ENCODE measurements around the gene ANKRD6. TPM values are rescaled to one million over a fixed set of nuclear protein-coding genes. Genes with fewer than 3 reads are reported as not detected.
A peak's percentile ranks its signal among the peaks of the same experiment; 100 is the strongest.

ANKRD6 gene
- polyA plus RNA-seq, 3 donors: 0.93 to 3.0 (median 1.2) TPM

GRCh38 chr6:89434150-89434499 lies 1.2 kb downstream of the ANKRD6 start:
- no peaks in the 10 kb centered on the region for H3K27me3 ChIP-seq (ENCODE audit: control insufficient read depth in 2 of 2, insufficient read depth in 2 of 2, low read length in 2 of 2)
- H3K4me1 Mint-ChIP-seq: peaks cover 20% of the 10 kb centered on the region
- peaks cover 12 to 13% of the 10 kb centered on the region in 2 donors for H3K4me1 ChIP-seq (ENCODE audit: control insufficient read depth in 1 of 2, insufficient read depth in 2 of 2, low read length in 2 of 2)
- no peak overlapping the region for H3K27ac ChIP-seq (ENCODE audit: low read depth in 1 of 2, low read length in 2 of 2)
- H3K79me2 ChIP-seq (ENCODE audit: insufficient read depth, low read length): no peaks in the 10 kb centered on the region
- peak overlapping the region; percentile 95 for H3K4me2 ChIP-seq (replicated peaks; ENCODE audit: extremely low read depth, low read length, poor library complexity, severe bottlenecking)
- TF ChIP-seq CTCF (IDR thresholded peaks at IDR 0.05): no peak
- intact Hi-C loops (cut with micrococcal nuclease): no loop called here
- peak overlapping the region in 2 of 3 experiments; percentile 60 to 81 for H3K4me3 ChIP-seq (replicated peaks in 1 of 3; ENCODE audit: low read depth in 2 of 3, low read length in 3 of 3)
- peaks cover 0 to 3% (median 0%) of the 10 kb centered on the region in 7 donors for H3K9me3 Mint-ChIP-seq
- WGBS (ENCODE audit: insufficient coverage): 50% methylated on average over 1 of the region's 3 CpGs
- no peaks in the 10 kb centered on the region for H3K36me3 Mint-ChIP-seq
- H4K20me1 ChIP-seq (ENCODE audit: insufficient read depth, low read length): no peaks in the 10 kb centered on the region
- DNase-seq: no peak
- peak overlapping the region; percentile 86 to 96 for H3K4me3 Mint-ChIP-seq
- H3K9ac ChIP-seq (ENCODE audit: insufficient read depth, low read length, poor library complexity, severe bottlenecking): no peak overlapping the region
- no peaks in the 10 kb centered on the region for H3K36me3 ChIP-seq (replicated peaks in 1 of 2; ENCODE audit: control insufficient read depth in 1 of 2, insufficient read depth in 2 of 2, low read length in 2 of 2)
- peak overlapping the region in 2 of 7 donors; percentile 37 to 71 for H3K27ac Mint-ChIP-seq
- H3K9me3 ChIP-seq (replicated peaks in 1 of 2; ENCODE audit: control insufficient read depth in 1 of 2, insufficient read depth in 1 of 2, low read length in 2 of 2): no peaks in the 10 kb centered on the region
- H3K27me3 Mint-ChIP-seq (ENCODE audit: low read depth in 3 of 3): peaks cover 2 to 13% (median 7%) of the 10 kb centered on the region in 3 donors
- peak overlapping the region; percentile 96 for H2AFZ ChIP-seq (ENCODE audit: insufficient read depth, low read depth, low read length, poor library complexity, severe bottlenecking)

- Histone ChIP-seq H4K20me1 (ENCODE audit: insufficient read depth, low read length) (no peaks in the 10 kb centered on the region), H3K79me2 (ENCODE audit: insufficient read depth, low read length) (no peaks in the 10 kb centered on the region), H3K4me1 (ENCODE audit: control insufficient read depth in 1 of 2, insufficient read depth in 2 of 2, low read length in 2 of 2) (peaks cover 12 to 13% of the 10 kb centered on the region in 2 donors), H3K4me2 (replicated peaks; ENCODE audit: extremely low read depth, low read length, poor library complexity, severe bottlenecking) (no peak overlapping the region), H3K9ac (ENCODE audit: insufficient read depth, low read length, poor library complexity, severe bottlenecking) (no peak overlapping the region), H3K4me3 (replicated peaks in 1 of 3; ENCODE audit: low read depth in 2 of 3, low read length in 3 of 3) (no peak overlapping the region), H3K36me3 (replicated peaks in 1 of 2; ENCODE audit: control insufficient read depth in 1 of 2, insufficient read depth in 2 of 2, low read length in 2 of 2) (no peaks in the 10 kb centered on the region), H3K27me3 (ENCODE audit: control insufficient read depth in 2 of 2, insufficient read depth in 2 of 2, low read length in 2 of 2) (no peaks in the 10 kb centered on the region), H3K27ac (ENCODE audit: low read depth in 1 of 2, low read length in 2 of 2) (no peak overlapping the region), H3K9me3 (replicated peaks in 1 of 2; ENCODE audit: control insufficient read depth in 1 of 2, insufficient read depth in 1 of 2, low read length in 2 of 2) (no peaks in the 10 kb centered on the region), H2AFZ (ENCODE audit: insufficient read depth, low read depth, low read length, poor library complexity, severe bottlenecking) (no peak overlapping the region)
- 100% methylated on average over 2 of the region's 4 CpGs for WGBS (ENCODE audit: insufficient coverage)
- Mint-ChIP-seq H3K27ac (no peak overlapping the region), H3K9me3 (peaks cover 0 to 2% (median 0%) of the 10 kb centered on the region in 7 donors), H3K36me3 (no peaks in the 10 kb centered on the region), H3K4me1 (peaks cover 20% of the 10 kb centered on the region), H3K4me3 (no peak overlapping the region), H3K27me3 (ENCODE audit: low read depth in 3 of 3) (peaks cover 2 to 13% (median 7%) of the 10 kb centered on the region in 3 donors)
- DNase-seq: no peak
- intact Hi-C loops (cut with micrococcal nuclease): no loop called here
- TF ChIP-seq CTCF (IDR thresholded peaks at IDR 0.05): no peak
Observed at GRCh38 chr6:89434954-89435353, 2.0 kb downstream of the ANKRD6 start.
